H1 (cell line): Measurements from ENCODE around the gene TRPV4.

Experiments used
- CBX8 ChIP-seq: fragments of 300-800, 300-1000 bp; sonication (generic); IDR thresholded peaks from 2 replicates; pipeline ENCODE4 v1.7.1; 2016; ENCODE audit warnings: low read depth, low read length, borderline replicate concordance
- CEBPB ChIP-seq: IDR thresholded peaks from 2 replicates; pipeline ENCODE4 v1.6.1; 2012; ENCODE audit warnings: low read depth, low read length

- TF ChIP-seq CEBPB (no peak), CBX8 (no peak)
These were observed 42.5 kb upstream of the TRPV4 start for GRCh38 chr12:109875572-109876131.
